Measurements from ENCODE around the gene OCRL. TPM values are rescaled to one million over a fixed set of nuclear protein-coding genes. Genes with fewer than 3 reads are reported as not detected.
A peak's percentile ranks its signal among the peaks of the same experiment; 100 is the strongest.

The OCRL gene
- total RNA-seq, 1 experiment from 2014 or later, result 17.7 TPM

- Histone ChIP-seq H3K27ac (no peak overlapping the region), H3K27me3 (no peaks in the 10 kb centered on the region), H3K4me1 (no peaks in the 10 kb centered on the region; the same call in 1 of the 2 replicates), H3K4me3 (no peak overlapping the region), H3K9me3 (replicated peaks) (no peaks in the 10 kb centered on the region), H3K36me3 (no peaks in the 10 kb centered on the region)
- DNase-seq, result no peak
Observed at GRCh38 chrX:129618997-129619396, 78.9 kb downstream of the OCRL start.

GRCh38 chrX:129622757-129623301 is 82.8 kb downstream of the OCRL start:
- Histone ChIP-seq H3K27me3 (no peaks in the 10 kb centered on the region), H3K4me1 (peaks cover 5% of the 10 kb centered on the region; the same call in 1 of the 2 replicates), H3K27ac (no peak overlapping the region), H3K4me3 (no peak overlapping the region), H3K36me3 (no peaks in the 10 kb centered on the region), H3K9me3 (replicated peaks) (no peaks in the 10 kb centered on the region)
- peak; percentile 29 to 41 for DNase-seq

GRCh38 chrX:129626026-129626425 is 86.0 kb downstream of the OCRL start:
- no peak overlapping the region for H3K27ac ChIP-seq
- H3K36me3 ChIP-seq, result no peaks in the 10 kb centered on the region
- no peak overlapping the region for H3K4me3 ChIP-seq
- no peaks in the 10 kb centered on the region for H3K9me3 ChIP-seq (replicated peaks)
- H3K27me3 ChIP-seq, result no peaks in the 10 kb centered on the region
- H3K4me1 ChIP-seq, result peaks cover 5% of the 10 kb centered on the region; the same call in 1 of the 2 replicates
- no peak for DNase-seq

GRCh38 chrX:129629837-129630236 is 89.8 kb downstream of the OCRL start:
- H3K9me3 ChIP-seq (replicated peaks), result no peaks in the 10 kb centered on the region
- H3K27me3 ChIP-seq, result no peaks in the 10 kb centered on the region
- peaks cover 5% of the 10 kb centered on the region; the same call in 1 of the 2 replicates for H3K4me1 ChIP-seq
- no peak for DNase-seq
- no peak overlapping the region for H3K27ac ChIP-seq
- H3K36me3 ChIP-seq, result no peaks in the 10 kb centered on the region
- H3K4me3 ChIP-seq, result no peak overlapping the region

GRCh38 chrX:129631849-129632248 is 91.8 kb downstream of the OCRL start:
- H3K27me3 ChIP-seq, result no peaks in the 10 kb centered on the region
- H3K27ac ChIP-seq, result no peak overlapping the region
- H3K4me1 ChIP-seq, result no peaks in the 10 kb centered on the region
- no peak overlapping the region for H3K4me3 ChIP-seq
- H3K9me3 ChIP-seq (replicated peaks), result no peaks in the 10 kb centered on the region
- no peaks in the 10 kb centered on the region for H3K36me3 ChIP-seq
- DNase-seq, result no peak

GRCh38 chrX:129632443-129632842 is 92.4 kb downstream of the OCRL start:
- Histone ChIP-seq H3K4me3 (no peak overlapping the region), H3K4me1 (no peaks in the 10 kb centered on the region), H3K9me3 (replicated peaks) (no peaks in the 10 kb centered on the region), H3K27me3 (no peaks in the 10 kb centered on the region), H3K27ac (no peak overlapping the region), H3K36me3 (no peaks in the 10 kb centered on the region)
- no peak for DNase-seq

GRCh38 chrX:129634541-129634940 is 94.5 kb downstream of the OCRL start:
- DNase-seq, result no peak
- H3K4me1 ChIP-seq, result no peaks in the 10 kb centered on the region
- no peaks in the 10 kb centered on the region for H3K36me3 ChIP-seq

GRCh38 chrX:129636175-129636681 is 96.2 kb downstream of the OCRL start:
- Histone ChIP-seq H3K4me1 (no peaks in the 10 kb centered on the region), H3K27ac (no peak overlapping the region), H3K27me3 (no peaks in the 10 kb centered on the region), H3K36me3 (no peaks in the 10 kb centered on the region), H3K9me3 (replicated peaks) (no peaks in the 10 kb centered on the region), H3K4me3 (no peak overlapping the region)
- no peak for DNase-seq

More at GRCh38 chrX:129634541-129634940, 94.5 kb downstream of the OCRL start:
- no peaks in the 10 kb centered on the region for H3K9me3 ChIP-seq (replicated peaks)
- no peak overlapping the region for H3K4me3 ChIP-seq
- no peaks in the 10 kb centered on the region for H3K27me3 ChIP-seq
- no peak overlapping the region for H3K27ac ChIP-seq

GRCh38 chrX:129637217-129638109 is 97.4 kb downstream of the OCRL start:
- peak; percentile 38 to 77 for DNase-seq
- H3K36me3 ChIP-seq, result no peaks in the 10 kb centered on the region
- no peaks in the 10 kb centered on the region for H3K9me3 ChIP-seq (replicated peaks)
- H3K4me3 ChIP-seq, result no peak overlapping the region
- peaks cover 4% of the 10 kb centered on the region for H3K4me1 ChIP-seq
- H3K27ac ChIP-seq, result no peak overlapping the region
- H3K27me3 ChIP-seq, result no peaks in the 10 kb centered on the region

GRCh38 chrX:129638917-129639316 is 98.9 kb downstream of the OCRL start:
- Histone ChIP-seq H3K36me3 (no peaks in the 10 kb centered on the region), H3K9me3 (replicated peaks) (no peaks in the 10 kb centered on the region), H3K4me3 (no peak overlapping the region), H3K27me3 (no peaks in the 10 kb centered on the region), H3K4me1 (peaks cover 13% of the 10 kb centered on the region), H3K27ac (no peak overlapping the region)
- no peak for DNase-seq

- Histone ChIP-seq H3K27ac (no peak overlapping the region), H3K36me3 (no peaks in the 10 kb centered on the region), H3K4me3 (no peak overlapping the region), H3K4me1 (peaks cover 13% of the 10 kb centered on the region), H3K9me3 (replicated peaks) (no peaks in the 10 kb centered on the region), H3K27me3 (no peaks in the 10 kb centered on the region)
- no peak for DNase-seq
Observed at GRCh38 chrX:129640737-129641136, 100.7 kb downstream of the OCRL start.

- H3K36me3 ChIP-seq, result no peaks in the 10 kb centered on the region
- no peaks in the 10 kb centered on the region for H3K9me3 ChIP-seq (replicated peaks)
- no peak overlapping the region for H3K4me3 ChIP-seq
- no peaks in the 10 kb centered on the region for H3K27me3 ChIP-seq
- DNase-seq, result no peak
- no peak overlapping the region for H3K27ac ChIP-seq
- peaks cover 13% of the 10 kb centered on the region for H3K4me1 ChIP-seq
Observed at GRCh38 chrX:129641469-129641868, 101.4 kb downstream of the OCRL start.

- H3K36me3 ChIP-seq, result no peaks in the 10 kb centered on the region
- H3K27ac ChIP-seq, result no peak overlapping the region
- H3K4me1 ChIP-seq, result peaks cover 13% of the 10 kb centered on the region
- DNase-seq, result peak; percentile 51 to 72
- H3K9me3 ChIP-seq (replicated peaks), result no peaks in the 10 kb centered on the region
- no peak overlapping the region for H3K4me3 ChIP-seq
- no peaks in the 10 kb centered on the region for H3K27me3 ChIP-seq
Observed at GRCh38 chrX:129641941-129642340, 101.9 kb downstream of the OCRL start.

Data from SJCRH30 (cell line).